HCT116 (cell line): ENCODE results near the gene CLDN10.

Experiments
- CEBPB ChIP-seq: IDR thresholded peaks from 2 replicates; pipeline ENCODE4 v1.6.1; 2012; ENCODE audit warnings: low read depth
- EZH2 ChIP-seq: fragments of 200-600 bp; sonication (generic); IDR thresholded peaks from 2 replicates; pipeline ENCODE4 v1.6.1; 2017; ENCODE audit warnings: antibody characterized with exemption, mixed run types
- EZH2phosphoT487 ChIP-seq: fragments of 200-600 bp; IDR thresholded peaks from 2 replicates; pipeline ENCODE4 v1.6.1; 2018; ENCODE audit warnings: antibody characterized with exemption, borderline replicate concordance
- POLR2AphosphoS5 ChIP-seq: IDR thresholded peaks from 2 replicates; pipeline ENCODE4 v1.6.1; 2011; ENCODE audit warnings: mild to moderate bottlenecking, low read depth, low read length, moderate library complexity
- RAD21 ChIP-seq: IDR thresholded peaks from 2 replicates; pipeline ENCODE4 v1.6.1; 2012; ENCODE audit warnings: low read depth, mild to moderate bottlenecking
- SIN3A ChIP-seq: IDR thresholded peaks from 2 replicates; pipeline ENCODE4 v1.6.1; 2012; ENCODE audit warnings: low read depth
- SP1 ChIP-seq: IDR thresholded peaks from 2 replicates; pipeline ENCODE4 v1.6.1; 2012; ENCODE audit warnings: low read depth
- ZNF274 ChIP-seq: fragments of 200-500 bp; sonication (Bioruptor generic); IDR thresholded peaks from 2 replicates; pipeline ENCODE4 v1.6.1; 2014; ENCODE audit warnings: mild to moderate bottlenecking, low read depth, low read length, inconsistent platforms
- TF ChIP-seq, protein P1 (sequence below), 3 experiments: fragments of 200-600 bp in 1 of 3; sonication (generic) in 1 of 3; IDR thresholded peaks in 2 of 3; conservative IDR thresholded peaks in 1 of 3; 2 replicates each; pipeline ENCODE4 v1.5.1; 2012 to 2017; ENCODE audit warnings: low read depth in 2 of 3, low read length in 2 of 3, antibody characterized with exemption in 1 of 3, borderline replicate concordance in 1 of 3, control low read depth in 1 of 3, mild to moderate bottlenecking in 1 of 3, mixed read lengths in 1 of 3, mixed run types in 1 of 3, moderate library complexity in 1 of 3; ENCODE audit not compliant: insufficient read depth in 1 of 3
- TF ChIP-seq, protein P2 (sequence below): IDR thresholded peaks from 2 replicates; pipeline ENCODE4 v1.6.1; 2012

DNA sequence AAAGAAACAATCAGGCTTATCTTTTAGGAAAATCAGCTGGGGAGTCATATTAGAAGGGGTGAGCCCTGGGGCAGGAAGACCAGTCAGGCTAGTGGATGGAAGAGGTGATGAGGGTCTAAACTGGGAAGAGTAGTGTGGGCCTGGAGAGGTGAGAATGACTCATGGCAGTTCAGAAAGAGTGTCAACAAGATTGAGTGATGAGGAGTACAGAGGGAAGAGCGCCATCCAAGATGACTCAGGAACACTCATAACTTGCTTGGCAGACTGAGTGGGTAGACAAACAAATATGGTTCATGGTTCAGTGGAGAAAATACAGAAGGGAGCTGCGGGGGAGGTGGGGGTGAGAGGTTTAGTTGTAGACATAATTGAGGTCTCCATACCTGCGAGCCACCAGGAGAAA is 17.3 kb upstream of the CLDN10 start:
- TF ChIP-seq, protein P1, sequence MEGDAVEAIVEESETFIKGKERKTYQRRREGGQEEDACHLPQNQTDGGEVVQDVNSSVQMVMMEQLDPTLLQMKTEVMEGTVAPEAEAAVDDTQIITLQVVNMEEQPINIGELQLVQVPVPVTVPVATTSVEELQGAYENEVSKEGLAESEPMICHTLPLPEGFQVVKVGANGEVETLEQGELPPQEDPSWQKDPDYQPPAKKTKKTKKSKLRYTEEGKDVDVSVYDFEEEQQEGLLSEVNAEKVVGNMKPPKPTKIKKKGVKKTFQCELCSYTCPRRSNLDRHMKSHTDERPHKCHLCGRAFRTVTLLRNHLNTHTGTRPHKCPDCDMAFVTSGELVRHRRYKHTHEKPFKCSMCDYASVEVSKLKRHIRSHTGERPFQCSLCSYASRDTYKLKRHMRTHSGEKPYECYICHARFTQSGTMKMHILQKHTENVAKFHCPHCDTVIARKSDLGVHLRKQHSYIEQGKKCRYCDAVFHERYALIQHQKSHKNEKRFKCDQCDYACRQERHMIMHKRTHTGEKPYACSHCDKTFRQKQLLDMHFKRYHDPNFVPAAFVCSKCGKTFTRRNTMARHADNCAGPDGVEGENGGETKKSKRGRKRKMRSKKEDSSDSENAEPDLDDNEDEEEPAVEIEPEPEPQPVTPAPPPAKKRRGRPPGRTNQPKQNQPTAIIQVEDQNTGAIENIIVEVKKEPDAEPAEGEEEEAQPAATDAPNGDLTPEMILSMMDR (IDR thresholded peaks at IDR 0.05 in 2 of 3, conservative IDR thresholded peaks at IDR 0.05 in 1 of 3; ENCODE audit: borderline replicate concordance in 1 of 3, insufficient read depth in 1 of 3, low read depth in 2 of 3, low read length in 2 of 3) = no peak
- no peak for TF ChIP-seq CEBPB
- peak; percentile 32; the same call in 1 of the 2 replicates for TF ChIP-seq POLR2AphosphoS5
- TF ChIP-seq, protein P2, sequence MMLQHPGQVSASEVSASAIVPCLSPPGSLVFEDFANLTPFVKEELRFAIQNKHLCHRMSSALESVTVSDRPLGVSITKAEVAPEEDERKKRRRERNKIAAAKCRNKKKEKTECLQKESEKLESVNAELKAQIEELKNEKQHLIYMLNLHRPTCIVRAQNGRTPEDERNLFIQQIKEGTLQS = no peak
- no peak for TF ChIP-seq ZNF274
- TF ChIP-seq RAD21 = no peak
- no peak for TF ChIP-seq EZH2
- no peak for TF ChIP-seq EZH2phosphoT487
- 0 out of 2 replicates have a peak, but pooled peaks have one; percentile 44 for TF ChIP-seq SIN3A
- peak; percentile 81 for TF ChIP-seq SP1
